ENCODE data around the gene CWC27.
"Not testable (repeated sequence)": the region's sequence is repeated elsewhere in the genome, so short reads cannot be mapped to it uniquely, and the experiment has no call there.

Gene CWC27

DNA sequence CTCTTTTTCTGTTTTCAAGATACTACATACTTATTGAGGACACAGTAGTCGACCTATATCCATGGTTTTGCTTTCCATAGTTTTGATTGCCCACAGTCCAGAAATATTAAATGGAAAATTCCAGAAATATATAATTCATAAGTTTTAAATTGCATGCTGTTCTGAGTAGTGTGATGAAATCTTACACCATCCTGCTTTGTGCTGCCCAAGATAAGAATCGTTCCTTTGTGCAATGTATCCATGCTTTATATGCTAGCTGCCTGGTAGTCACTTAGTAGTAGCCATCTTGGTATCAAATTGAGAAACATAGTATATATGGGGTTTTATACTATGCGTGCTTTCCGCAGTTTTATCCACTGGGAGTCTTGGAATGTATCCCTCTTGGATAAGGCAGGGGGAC, 59.0 kb downstream of the CWC27 start:
- H3K4me1 ChIP-seq (ENCODE audit: insufficient read depth, low read length): no peaks in the 10 kb centered on the region
- no peak overlapping the region for H3K27ac ChIP-seq (ENCODE audit: low read length)
- H3K79me2 ChIP-seq (ENCODE audit: insufficient read depth, low read length): no peaks in the 10 kb centered on the region
- no peak for DNase-seq
- no peak overlapping the region for H3K4me2 ChIP-seq (ENCODE audit: insufficient read depth, low read length)
- no peak overlapping the region for H2AFZ ChIP-seq (ENCODE audit: low read depth, low read length)
- no peaks in the 10 kb centered on the region; the same call in 1 of the 2 replicates for H3K36me3 ChIP-seq (ENCODE audit: insufficient read depth, low read length)
- ATAC-seq (ENCODE audit: insufficient read depth, low read depth): no peak
- H3K27me3 ChIP-seq (ENCODE audit: insufficient read depth, low read length, poor library complexity): no peaks in the 10 kb centered on the region
- H4K20me1 ChIP-seq (ENCODE audit: insufficient read depth, low read length): no peaks in the 10 kb centered on the region
- TF ChIP-seq, protein P1, sequence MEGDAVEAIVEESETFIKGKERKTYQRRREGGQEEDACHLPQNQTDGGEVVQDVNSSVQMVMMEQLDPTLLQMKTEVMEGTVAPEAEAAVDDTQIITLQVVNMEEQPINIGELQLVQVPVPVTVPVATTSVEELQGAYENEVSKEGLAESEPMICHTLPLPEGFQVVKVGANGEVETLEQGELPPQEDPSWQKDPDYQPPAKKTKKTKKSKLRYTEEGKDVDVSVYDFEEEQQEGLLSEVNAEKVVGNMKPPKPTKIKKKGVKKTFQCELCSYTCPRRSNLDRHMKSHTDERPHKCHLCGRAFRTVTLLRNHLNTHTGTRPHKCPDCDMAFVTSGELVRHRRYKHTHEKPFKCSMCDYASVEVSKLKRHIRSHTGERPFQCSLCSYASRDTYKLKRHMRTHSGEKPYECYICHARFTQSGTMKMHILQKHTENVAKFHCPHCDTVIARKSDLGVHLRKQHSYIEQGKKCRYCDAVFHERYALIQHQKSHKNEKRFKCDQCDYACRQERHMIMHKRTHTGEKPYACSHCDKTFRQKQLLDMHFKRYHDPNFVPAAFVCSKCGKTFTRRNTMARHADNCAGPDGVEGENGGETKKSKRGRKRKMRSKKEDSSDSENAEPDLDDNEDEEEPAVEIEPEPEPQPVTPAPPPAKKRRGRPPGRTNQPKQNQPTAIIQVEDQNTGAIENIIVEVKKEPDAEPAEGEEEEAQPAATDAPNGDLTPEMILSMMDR (IDR thresholded peaks at IDR 0.05; ENCODE audit: borderline replicate concordance, extremely low read depth, low read length, poor library complexity, severe bottlenecking): no peak
- no peak for TF ChIP-seq EZH2 (IDR thresholded peaks at IDR 0.05; ENCODE audit: borderline replicate concordance, low read depth, low read length, severe bottlenecking)
- H3K4me3 ChIP-seq (ENCODE audit: low read depth in 1 of 2, low read length in 2 of 2): no peak overlapping the region
- no peak overlapping the region for H3K9ac ChIP-seq (ENCODE audit: low read depth, low read length)
- H3K9me3 ChIP-seq (ENCODE audit: insufficient read depth, low read length, severe bottlenecking): no peaks in the 10 kb centered on the region

DNA sequence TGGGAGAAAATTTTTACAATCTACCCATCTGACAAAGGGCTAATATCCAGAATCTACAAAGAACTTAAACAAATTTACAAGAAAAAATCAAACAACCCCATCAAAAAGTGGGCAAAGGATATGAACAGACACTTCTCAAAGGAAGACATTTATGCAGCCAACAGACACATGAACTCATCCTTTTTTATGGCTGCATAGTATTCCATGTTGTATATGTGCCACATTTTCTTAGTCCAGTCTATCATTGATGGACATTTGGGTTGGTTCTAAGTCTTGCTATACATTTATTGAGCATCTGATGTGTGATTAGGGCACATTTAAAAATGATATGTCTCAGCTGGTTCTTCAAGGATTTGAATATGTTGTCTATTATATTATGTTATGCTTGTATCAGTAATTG, 61.9 kb downstream of the CWC27 start:
- not testable (repeated sequence) for ATAC-seq (ENCODE audit: insufficient read depth, low read depth); H3K9ac ChIP-seq (ENCODE audit: low read depth, low read length); H3K79me2 ChIP-seq (ENCODE audit: insufficient read depth, low read length); H3K4me1 ChIP-seq (ENCODE audit: insufficient read depth, low read length); H3K4me2 ChIP-seq (ENCODE audit: insufficient read depth, low read length); DNase-seq; H3K27ac ChIP-seq (ENCODE audit: low read length); H4K20me1 ChIP-seq (ENCODE audit: insufficient read depth, low read length); H3K9me3 ChIP-seq (ENCODE audit: insufficient read depth, low read length, severe bottlenecking); H3K36me3 ChIP-seq (ENCODE audit: insufficient read depth, low read length); H3K4me3 ChIP-seq (ENCODE audit: low read depth in 1 of 2, low read length in 2 of 2); H2AFZ ChIP-seq (ENCODE audit: low read depth, low read length); H3K27me3 ChIP-seq (ENCODE audit: insufficient read depth, low read length, poor library complexity)

DNA sequence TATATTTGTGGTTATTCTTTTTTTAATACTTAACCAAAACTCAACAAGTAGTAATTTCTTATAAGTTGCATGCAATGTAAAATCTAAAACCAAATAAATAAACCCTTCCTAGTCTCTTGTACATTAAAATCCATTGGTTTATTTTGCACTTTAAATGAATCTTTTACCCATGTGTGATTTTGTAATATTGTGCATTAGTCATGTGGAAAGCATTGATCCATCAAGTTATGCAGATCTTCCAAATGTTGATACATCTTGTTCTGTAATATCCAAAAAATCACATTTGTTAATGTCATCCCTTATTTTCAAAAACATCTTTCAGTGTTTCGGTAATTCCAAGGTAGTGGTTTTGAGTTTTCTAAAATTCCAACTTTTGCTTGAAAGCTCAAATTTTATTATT, 63.3 kb downstream of the CWC27 start:
- no peak for TF ChIP-seq EZH2 (IDR thresholded peaks at IDR 0.05; ENCODE audit: borderline replicate concordance, low read depth, low read length, severe bottlenecking)
- TF ChIP-seq, protein P1 (IDR thresholded peaks at IDR 0.05; ENCODE audit: borderline replicate concordance, extremely low read depth, low read length, poor library complexity, severe bottlenecking): no peak
- H3K4me2 ChIP-seq (ENCODE audit: insufficient read depth, low read length): no peak overlapping the region
- ATAC-seq (ENCODE audit: insufficient read depth, low read depth): no peak
- H3K27me3 ChIP-seq (ENCODE audit: insufficient read depth, low read length, poor library complexity): no peaks in the 10 kb centered on the region
- H3K27ac ChIP-seq (ENCODE audit: low read length): no peak overlapping the region
- no peak overlapping the region for H3K4me3 ChIP-seq (ENCODE audit: low read depth in 1 of 2, low read length in 2 of 2)
- no peak overlapping the region for H3K9ac ChIP-seq (ENCODE audit: low read depth, low read length)
- H3K79me2 ChIP-seq (ENCODE audit: insufficient read depth, low read length): no peaks in the 10 kb centered on the region
- no peak for DNase-seq
- H3K9me3 ChIP-seq (ENCODE audit: insufficient read depth, low read length, severe bottlenecking): no peaks in the 10 kb centered on the region
- H3K36me3 ChIP-seq (ENCODE audit: insufficient read depth, low read length): no peaks in the 10 kb centered on the region
- H4K20me1 ChIP-seq (ENCODE audit: insufficient read depth, low read length): no peaks in the 10 kb centered on the region
- no peaks in the 10 kb centered on the region for H3K4me1 ChIP-seq (ENCODE audit: insufficient read depth, low read length)
- H2AFZ ChIP-seq (ENCODE audit: low read depth, low read length): no peak overlapping the region

DNA sequence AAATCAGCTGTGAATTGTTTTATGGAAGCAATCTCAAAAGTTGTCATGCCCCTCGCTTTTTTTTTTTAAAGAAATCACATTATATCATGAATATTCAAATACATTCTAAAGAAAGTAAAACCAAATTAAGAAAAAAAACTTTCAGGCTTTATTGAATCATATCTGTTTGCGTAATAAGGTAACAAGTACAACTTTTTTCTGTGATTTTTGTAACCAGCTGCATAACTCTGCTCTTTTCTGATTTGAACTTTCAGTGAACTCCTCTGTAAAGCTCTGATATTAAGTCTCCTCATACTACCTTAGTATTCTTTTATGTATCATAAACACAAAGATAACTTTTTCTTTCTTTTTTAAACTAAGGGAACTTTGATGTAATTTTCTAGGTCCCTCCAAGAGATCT, 65.3 kb downstream of the CWC27 start:
- Histone ChIP-seq H3K4me3 (ENCODE audit: low read depth in 1 of 2, low read length in 2 of 2) (no peak overlapping the region), H3K4me1 (ENCODE audit: insufficient read depth, low read length) (no peaks in the 10 kb centered on the region), H3K4me2 (ENCODE audit: insufficient read depth, low read length) (no peak overlapping the region), H3K9ac (ENCODE audit: low read depth, low read length) (no peak overlapping the region), H3K9me3 (ENCODE audit: insufficient read depth, low read length, severe bottlenecking) (no peaks in the 10 kb centered on the region), H4K20me1 (ENCODE audit: insufficient read depth, low read length) (no peaks in the 10 kb centered on the region), H3K36me3 (ENCODE audit: insufficient read depth, low read length) (no peaks in the 10 kb centered on the region), H2AFZ (ENCODE audit: low read depth, low read length) (no peak overlapping the region), H3K27ac (ENCODE audit: low read length) (no peak overlapping the region), H3K27me3 (ENCODE audit: insufficient read depth, low read length, poor library complexity) (no peaks in the 10 kb centered on the region), H3K79me2 (ENCODE audit: insufficient read depth, low read length) (no peaks in the 10 kb centered on the region)
- no peak for TF ChIP-seq EZH2 (IDR thresholded peaks at IDR 0.05; ENCODE audit: borderline replicate concordance, low read depth, low read length, severe bottlenecking)
- TF ChIP-seq, protein P1 (IDR thresholded peaks at IDR 0.05; ENCODE audit: borderline replicate concordance, extremely low read depth, low read length, poor library complexity, severe bottlenecking): no peak
- DNase-seq (no peak), ATAC-seq (ENCODE audit: insufficient read depth, low read depth) (no peak)

All from DND-41 (cell line).